ENCODE data around the gene USH2A.

USH2A gene

GRCh38 chr1:215842905-215843304 is 580.3 kb downstream of the USH2A start:
- Histone ChIP-seq H3K9me3 (ENCODE audit: insufficient read depth, low read depth, low read length) (no peaks in the 10 kb centered on the region), H3K27ac (ENCODE audit: low read length) (no peak overlapping the region), H3K36me3 (ENCODE audit: insufficient read depth, low read depth, low read length) (no peaks in the 10 kb centered on the region), H3K9ac (ENCODE audit: low read depth, low read length) (no peak overlapping the region), H3K4me1 (ENCODE audit: insufficient read depth, low read length) (no peaks in the 10 kb centered on the region), H3K27me3 (ENCODE audit: insufficient read depth, low read length) (no peaks in the 10 kb centered on the region), H3K4me3 (ENCODE audit: low read length) (no peak overlapping the region)

DNA sequence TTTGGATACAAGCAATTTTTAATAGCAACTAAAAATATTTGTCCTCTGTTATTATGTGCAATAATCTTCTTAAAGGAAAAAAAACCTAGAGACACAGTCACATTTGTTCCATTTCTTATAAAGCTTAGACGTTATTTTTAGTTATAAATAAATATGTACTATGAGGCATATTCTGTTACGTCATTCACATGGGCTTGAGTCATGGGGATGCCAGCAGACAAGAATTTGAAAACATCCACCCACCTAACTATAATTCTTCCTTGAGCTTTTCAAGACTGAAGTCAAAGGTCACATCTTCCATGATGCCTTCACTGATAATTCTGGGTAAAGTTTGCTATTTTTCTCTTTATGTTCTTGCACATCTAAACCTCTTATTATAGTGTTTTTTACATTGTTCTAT is 587.3 kb downstream of the USH2A start:
- H3K9me3 ChIP-seq (ENCODE audit: insufficient read depth, low read depth, low read length): peaks cover 17% of the 10 kb centered on the region
- no peaks in the 10 kb centered on the region for H3K27me3 ChIP-seq (ENCODE audit: insufficient read depth, low read length)
- no peak overlapping the region for H3K27ac ChIP-seq (ENCODE audit: low read length)
- H3K36me3 ChIP-seq (ENCODE audit: insufficient read depth, low read depth, low read length): no peaks in the 10 kb centered on the region
- H3K9ac ChIP-seq (ENCODE audit: low read depth, low read length): no peak overlapping the region
- H3K4me3 ChIP-seq (ENCODE audit: low read length): no peak overlapping the region
- H3K4me1 ChIP-seq (ENCODE audit: insufficient read depth, low read length): peaks cover 7% of the 10 kb centered on the region; the same call in 1 of the 2 replicates

GRCh38 chr1:215833941-215834729 is 589.1 kb downstream of the USH2A start:
- H3K36me3 ChIP-seq (ENCODE audit: insufficient read depth, low read depth, low read length): no peaks in the 10 kb centered on the region
- H3K4me3 ChIP-seq (ENCODE audit: low read length): peak overlapping the region; percentile 27; the same call in 1 of the 2 replicates
- H3K4me1 ChIP-seq (ENCODE audit: insufficient read depth, low read length): peaks cover 7% of the 10 kb centered on the region; the same call in 1 of the 2 replicates
- H3K9ac ChIP-seq (ENCODE audit: low read depth, low read length): no peak overlapping the region
- no peaks in the 10 kb centered on the region for H3K27me3 ChIP-seq (ENCODE audit: insufficient read depth, low read length)
- H3K27ac ChIP-seq (ENCODE audit: low read length): no peak overlapping the region
- peaks cover 25% of the 10 kb centered on the region for H3K9me3 ChIP-seq (ENCODE audit: insufficient read depth, low read depth, low read length)

DNA sequence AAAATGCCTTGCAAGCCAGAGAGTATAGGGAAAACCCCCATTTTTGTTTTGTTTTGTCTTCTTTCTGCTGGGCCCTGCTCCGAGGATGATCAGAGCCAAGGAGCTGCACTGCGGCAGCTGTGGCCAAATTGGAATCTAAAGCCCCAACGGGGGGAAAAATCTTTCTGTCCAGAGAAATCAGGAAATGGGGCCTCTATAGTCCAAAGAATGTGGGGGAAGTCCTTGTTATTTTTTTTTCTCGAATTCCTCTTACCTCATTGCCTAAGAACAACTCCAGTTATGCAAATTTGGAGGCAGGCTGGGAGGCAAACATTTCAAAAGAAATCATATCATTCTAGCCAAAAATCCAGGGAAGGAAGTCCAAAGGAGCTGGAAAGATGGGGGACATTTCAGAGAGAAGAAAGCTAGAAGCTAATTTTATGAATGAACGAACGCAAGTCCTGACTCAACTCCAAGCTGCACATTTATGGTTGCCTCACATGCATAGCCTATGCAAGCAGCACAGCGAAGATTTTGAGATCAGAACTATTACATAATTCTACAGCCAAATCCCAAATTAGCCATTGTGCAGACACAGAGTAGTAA is 592.9 kb downstream of the USH2A start:
- H3K9ac ChIP-seq (ENCODE audit: low read depth, low read length): no peak overlapping the region
- no peaks in the 10 kb centered on the region for H3K36me3 ChIP-seq (ENCODE audit: insufficient read depth, low read depth, low read length)
- peaks cover 7% of the 10 kb centered on the region; the same call in 1 of the 2 replicates for H3K4me1 ChIP-seq (ENCODE audit: insufficient read depth, low read length)
- peaks cover 25% of the 10 kb centered on the region for H3K9me3 ChIP-seq (ENCODE audit: insufficient read depth, low read depth, low read length)
- H3K4me3 ChIP-seq (ENCODE audit: low read length): no peak overlapping the region
- H3K27me3 ChIP-seq (ENCODE audit: insufficient read depth, low read length): no peaks in the 10 kb centered on the region
- H3K27ac ChIP-seq (ENCODE audit: low read length): no peak overlapping the region

- H3K4me3 ChIP-seq (ENCODE audit: low read length): no peak overlapping the region
- no peaks in the 10 kb centered on the region for H3K27me3 ChIP-seq (ENCODE audit: insufficient read depth, low read length)
- no peak overlapping the region for H3K27ac ChIP-seq (ENCODE audit: low read length)
- no peaks in the 10 kb centered on the region for H3K36me3 ChIP-seq (ENCODE audit: insufficient read depth, low read depth, low read length)
- H3K9ac ChIP-seq (ENCODE audit: low read depth, low read length): no peak overlapping the region
- H3K9me3 ChIP-seq (ENCODE audit: insufficient read depth, low read depth, low read length): no peaks in the 10 kb centered on the region
- no peaks in the 10 kb centered on the region for H3K4me1 ChIP-seq (ENCODE audit: insufficient read depth, low read length)
These were observed 598.2 kb downstream of the USH2A start for GRCh38 chr1:215825056-215825455.

DNA sequence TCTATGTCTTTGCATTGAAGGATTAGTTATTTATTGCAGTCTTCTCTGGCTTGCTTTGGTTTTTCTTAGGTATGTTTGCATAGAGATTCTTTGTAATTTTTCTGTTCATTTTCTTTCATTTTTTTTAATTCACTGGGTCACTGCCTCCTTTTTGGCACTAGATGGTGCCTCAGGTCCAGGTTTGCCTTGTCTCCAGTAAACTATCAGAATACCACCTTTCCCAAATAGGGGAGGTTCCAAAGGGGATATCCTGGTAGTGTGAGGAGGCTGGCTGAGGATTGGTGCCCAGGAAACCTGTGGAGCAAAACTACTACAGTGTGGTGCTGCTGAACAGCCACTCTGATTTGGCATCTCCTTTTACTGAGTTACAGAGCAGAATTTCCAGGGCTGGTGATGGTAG is 599.0 kb downstream of the USH2A start:
- H3K27ac ChIP-seq (ENCODE audit: low read length): no peak overlapping the region
- no peaks in the 10 kb centered on the region for H3K4me1 ChIP-seq (ENCODE audit: insufficient read depth, low read length)
- no peaks in the 10 kb centered on the region for H3K36me3 ChIP-seq (ENCODE audit: insufficient read depth, low read depth, low read length)
- H3K27me3 ChIP-seq (ENCODE audit: insufficient read depth, low read length): no peaks in the 10 kb centered on the region
- H3K9ac ChIP-seq (ENCODE audit: low read depth, low read length): no peak overlapping the region
- no peaks in the 10 kb centered on the region for H3K9me3 ChIP-seq (ENCODE audit: insufficient read depth, low read depth, low read length)
- no peak overlapping the region for H3K4me3 ChIP-seq (ENCODE audit: low read length)

GRCh38 chr1:215819114-215819513 is 604.1 kb downstream of the USH2A start:
- Histone ChIP-seq H3K27ac (ENCODE audit: low read length) (no peak overlapping the region), H3K27me3 (ENCODE audit: insufficient read depth, low read length) (no peaks in the 10 kb centered on the region), H3K36me3 (ENCODE audit: insufficient read depth, low read depth, low read length) (no peaks in the 10 kb centered on the region; the same call in 1 of the 2 replicates), H3K4me1 (ENCODE audit: insufficient read depth, low read length) (no peaks in the 10 kb centered on the region), H3K9ac (ENCODE audit: low read depth, low read length) (no peak overlapping the region), H3K4me3 (ENCODE audit: low read length) (no peak overlapping the region), H3K9me3 (ENCODE audit: insufficient read depth, low read depth, low read length) (no peaks in the 10 kb centered on the region)

- H3K4me3 ChIP-seq (ENCODE audit: low read length): no peak overlapping the region
- no peaks in the 10 kb centered on the region for H3K27me3 ChIP-seq (ENCODE audit: insufficient read depth, low read length)
- H3K36me3 ChIP-seq (ENCODE audit: insufficient read depth, low read depth, low read length): no peaks in the 10 kb centered on the region
- H3K4me1 ChIP-seq (ENCODE audit: insufficient read depth, low read length): no peaks in the 10 kb centered on the region; the same call in 1 of the 2 replicates
- peaks cover 8% of the 10 kb centered on the region; the same call in 1 of the 2 replicates for H3K9me3 ChIP-seq (ENCODE audit: insufficient read depth, low read depth, low read length)
- H3K9ac ChIP-seq (ENCODE audit: low read depth, low read length): no peak overlapping the region
- no peak overlapping the region for H3K27ac ChIP-seq (ENCODE audit: low read length)
These were observed 615.3 kb downstream of the USH2A start for GRCh38 chr1:215807911-215808436.

DNA sequence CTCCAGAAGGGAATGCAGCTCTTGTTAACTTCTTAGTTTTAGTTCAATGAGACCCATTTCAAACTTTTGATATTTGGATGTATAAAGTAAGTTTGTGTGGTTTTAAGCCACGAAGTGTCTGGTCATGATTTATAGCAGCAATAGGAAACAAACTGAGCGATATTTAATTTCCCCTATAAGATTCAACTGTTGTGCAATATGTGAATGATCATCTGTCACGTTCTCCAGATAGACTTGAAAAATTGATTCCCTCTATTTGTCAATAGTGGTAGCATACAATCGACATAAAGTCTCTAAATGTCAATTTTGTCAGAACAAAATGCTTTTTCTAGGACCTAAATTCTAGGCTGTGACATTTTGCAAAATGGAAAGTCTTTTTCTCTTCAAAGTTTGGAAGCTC is 616.0 kb downstream of the USH2A start:
- Histone ChIP-seq H3K9ac (ENCODE audit: low read depth, low read length) (no peak overlapping the region), H3K27me3 (ENCODE audit: insufficient read depth, low read length) (no peaks in the 10 kb centered on the region), H3K4me1 (ENCODE audit: insufficient read depth, low read length) (no peaks in the 10 kb centered on the region; the same call in 1 of the 2 replicates), H3K36me3 (ENCODE audit: insufficient read depth, low read depth, low read length) (no peaks in the 10 kb centered on the region), H3K27ac (ENCODE audit: low read length) (no peak overlapping the region), H3K4me3 (ENCODE audit: low read length) (no peak overlapping the region), H3K9me3 (ENCODE audit: insufficient read depth, low read depth, low read length) (peaks cover 3% of the 10 kb centered on the region; the same call in 1 of the 2 replicates)

DNA sequence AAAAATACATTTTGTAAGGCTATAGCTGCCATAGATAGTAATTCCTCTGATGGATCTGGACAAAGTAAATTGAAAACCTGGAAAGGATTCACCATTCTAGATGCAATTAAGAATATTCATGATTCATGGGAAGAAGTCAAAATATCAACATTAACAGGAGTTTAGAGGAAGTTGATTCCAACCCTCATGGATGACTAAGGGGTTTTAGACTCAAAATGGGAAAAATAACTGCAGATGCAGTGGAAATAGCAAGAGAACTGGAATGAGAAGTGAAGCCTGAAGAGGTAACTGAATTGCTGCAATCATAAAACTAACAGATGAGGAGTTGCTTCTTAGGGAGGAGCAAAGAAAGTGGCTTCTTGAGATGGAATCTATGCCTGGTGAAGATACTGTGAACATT is 625.4 kb downstream of the USH2A start:
- no peaks in the 10 kb centered on the region for H3K27me3 ChIP-seq (ENCODE audit: insufficient read depth, low read length)
- no peaks in the 10 kb centered on the region for H3K36me3 ChIP-seq (ENCODE audit: insufficient read depth, low read depth, low read length)
- H3K27ac ChIP-seq (ENCODE audit: low read length): no peak overlapping the region
- H3K4me3 ChIP-seq (ENCODE audit: low read length): no peak overlapping the region
- H3K9me3 ChIP-seq (ENCODE audit: insufficient read depth, low read depth, low read length): no peaks in the 10 kb centered on the region
- no peaks in the 10 kb centered on the region for H3K4me1 ChIP-seq (ENCODE audit: insufficient read depth, low read length)
- no peak overlapping the region for H3K9ac ChIP-seq (ENCODE audit: low read depth, low read length)

DNA sequence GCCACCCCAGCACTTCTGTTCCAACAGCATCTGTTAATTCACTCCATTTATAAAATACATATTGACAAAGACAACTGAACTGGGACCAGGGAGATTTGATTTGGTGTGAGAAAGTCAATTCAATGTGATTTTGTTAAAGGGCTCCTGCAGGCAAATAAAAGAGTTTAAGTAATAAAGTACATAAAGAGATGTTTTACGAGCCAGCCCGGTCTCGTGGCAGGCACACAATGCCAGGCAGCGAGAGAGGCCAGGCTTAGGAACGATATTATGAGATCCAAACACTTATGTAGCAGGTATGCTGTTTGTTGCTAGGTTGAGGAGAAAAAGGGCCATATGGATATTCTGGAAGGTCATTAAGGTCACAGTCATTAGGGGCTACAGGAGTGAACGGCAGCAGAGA is 629.1 kb downstream of the USH2A start:
- no peak overlapping the region for H3K27ac ChIP-seq (ENCODE audit: low read length)

GRCh38 chr1:215793180-215793579 is 630.1 kb downstream of the USH2A start:
- no peaks in the 10 kb centered on the region for H3K9me3 ChIP-seq (ENCODE audit: insufficient read depth, low read depth, low read length)
- no peak overlapping the region for H3K4me3 ChIP-seq (ENCODE audit: low read length)
- H3K9ac ChIP-seq (ENCODE audit: low read depth, low read length): no peak overlapping the region
- no peaks in the 10 kb centered on the region for H3K36me3 ChIP-seq (ENCODE audit: insufficient read depth, low read depth, low read length)
- H3K27ac ChIP-seq (ENCODE audit: low read length): no peak overlapping the region
- H3K27me3 ChIP-seq (ENCODE audit: insufficient read depth, low read length): no peaks in the 10 kb centered on the region
- no peaks in the 10 kb centered on the region for H3K4me1 ChIP-seq (ENCODE audit: insufficient read depth, low read length)

More for the DNA sequence above, 629.1 kb downstream of the USH2A start:
- no peak overlapping the region for H3K9ac ChIP-seq (ENCODE audit: low read depth, low read length)
- no peak overlapping the region for H3K4me3 ChIP-seq (ENCODE audit: low read length)
- no peaks in the 10 kb centered on the region for H3K4me1 ChIP-seq (ENCODE audit: insufficient read depth, low read length)
- no peaks in the 10 kb centered on the region for H3K27me3 ChIP-seq (ENCODE audit: insufficient read depth, low read length)
- no peaks in the 10 kb centered on the region for H3K36me3 ChIP-seq (ENCODE audit: insufficient read depth, low read depth, low read length)
- H3K9me3 ChIP-seq (ENCODE audit: insufficient read depth, low read depth, low read length): no peaks in the 10 kb centered on the region
